22Rv1 (cell line): Measurements from ENCODE around the gene RBCK1.

Experiments used
- ZFX ChIP-seq: fragments of 450-650 bp; IDR thresholded peaks from 2 replicates; pipeline ENCODE4 v1.6.1; 2017; ENCODE audit warnings: antibody characterized with exemption, borderline replicate concordance
- TF ChIP-seq, protein P1 (sequence below): fragments of 450-650 bp; IDR thresholded peaks from 2 replicates; pipeline ENCODE4 v1.5.1; 2017; ENCODE audit warnings: mild to moderate bottlenecking

GRCh38 chr20:366041-366718 is 41.9 kb upstream of the RBCK1 start:
- TF ChIP-seq, protein P1, sequence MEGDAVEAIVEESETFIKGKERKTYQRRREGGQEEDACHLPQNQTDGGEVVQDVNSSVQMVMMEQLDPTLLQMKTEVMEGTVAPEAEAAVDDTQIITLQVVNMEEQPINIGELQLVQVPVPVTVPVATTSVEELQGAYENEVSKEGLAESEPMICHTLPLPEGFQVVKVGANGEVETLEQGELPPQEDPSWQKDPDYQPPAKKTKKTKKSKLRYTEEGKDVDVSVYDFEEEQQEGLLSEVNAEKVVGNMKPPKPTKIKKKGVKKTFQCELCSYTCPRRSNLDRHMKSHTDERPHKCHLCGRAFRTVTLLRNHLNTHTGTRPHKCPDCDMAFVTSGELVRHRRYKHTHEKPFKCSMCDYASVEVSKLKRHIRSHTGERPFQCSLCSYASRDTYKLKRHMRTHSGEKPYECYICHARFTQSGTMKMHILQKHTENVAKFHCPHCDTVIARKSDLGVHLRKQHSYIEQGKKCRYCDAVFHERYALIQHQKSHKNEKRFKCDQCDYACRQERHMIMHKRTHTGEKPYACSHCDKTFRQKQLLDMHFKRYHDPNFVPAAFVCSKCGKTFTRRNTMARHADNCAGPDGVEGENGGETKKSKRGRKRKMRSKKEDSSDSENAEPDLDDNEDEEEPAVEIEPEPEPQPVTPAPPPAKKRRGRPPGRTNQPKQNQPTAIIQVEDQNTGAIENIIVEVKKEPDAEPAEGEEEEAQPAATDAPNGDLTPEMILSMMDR = no peak
- no peak for TF ChIP-seq ZFX
